ENCODE results near the gene KAT14.
"Not testable (repeated sequence)": the region's sequence is repeated elsewhere in the genome, so short reads cannot be mapped to it uniquely, and the experiment has no call there.

Gene KAT14

DNA sequence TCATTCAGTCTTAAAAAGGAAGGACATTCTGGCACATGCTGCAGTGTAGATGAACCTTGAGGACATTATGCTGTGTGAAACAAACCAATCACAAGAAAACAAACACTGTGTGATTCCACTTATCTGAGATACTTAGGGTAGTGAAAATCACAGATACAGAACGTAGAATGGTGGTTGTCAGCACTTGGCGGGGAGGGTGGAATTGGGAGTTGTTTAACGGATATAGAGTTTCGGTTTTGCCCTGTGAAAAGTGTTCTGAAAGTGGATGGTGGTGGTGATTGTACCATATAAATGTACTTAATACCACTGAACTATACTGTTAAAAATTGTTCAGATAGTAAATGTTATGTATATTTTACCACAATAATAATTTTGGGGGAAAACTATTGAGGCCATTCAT lies 18.4 kb downstream of the KAT14 start:
- DNase-seq: no peak

DNA sequence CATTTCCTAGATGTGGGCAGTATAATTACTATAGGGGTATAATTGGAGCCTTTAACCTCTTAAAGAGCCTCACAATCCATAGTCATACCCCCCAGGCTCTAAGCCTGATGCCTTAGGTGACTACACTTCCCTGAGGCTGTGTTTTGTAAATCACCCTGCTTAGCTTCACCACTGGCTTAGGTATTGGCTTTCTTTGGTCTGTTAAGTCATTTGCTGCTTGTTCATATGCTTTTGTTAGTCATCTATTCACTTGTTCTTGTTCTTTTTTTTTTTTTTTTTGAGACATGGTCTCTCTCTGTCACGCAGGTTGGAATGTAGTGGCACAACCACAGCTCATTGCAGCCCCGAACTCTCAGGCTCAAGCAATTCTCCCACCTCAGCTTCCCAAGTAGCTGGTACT lies 26.7 kb downstream of the KAT14 start:
- no peak for DNase-seq

DNA sequence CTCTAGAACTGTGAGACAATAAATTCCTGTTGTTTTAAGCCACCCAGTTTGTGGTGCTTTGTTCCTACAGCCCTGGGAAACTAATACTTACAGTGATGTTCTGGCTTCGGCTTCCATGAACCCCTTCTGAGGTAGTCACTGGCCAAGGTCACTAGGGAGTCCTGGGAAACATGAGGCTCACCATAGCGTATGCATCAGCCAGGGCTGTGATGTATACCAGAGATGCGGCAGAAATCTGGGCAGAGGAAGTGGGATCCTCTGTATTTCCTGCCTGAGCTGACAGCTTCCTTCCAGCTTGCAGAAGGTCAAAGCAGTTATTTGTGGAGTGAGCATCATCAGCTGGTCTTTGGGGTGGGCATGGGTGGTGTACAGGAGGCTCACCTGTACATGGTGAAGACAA lies 27.9 kb downstream of the KAT14 start:
- DNase-seq: no peak

DNA sequence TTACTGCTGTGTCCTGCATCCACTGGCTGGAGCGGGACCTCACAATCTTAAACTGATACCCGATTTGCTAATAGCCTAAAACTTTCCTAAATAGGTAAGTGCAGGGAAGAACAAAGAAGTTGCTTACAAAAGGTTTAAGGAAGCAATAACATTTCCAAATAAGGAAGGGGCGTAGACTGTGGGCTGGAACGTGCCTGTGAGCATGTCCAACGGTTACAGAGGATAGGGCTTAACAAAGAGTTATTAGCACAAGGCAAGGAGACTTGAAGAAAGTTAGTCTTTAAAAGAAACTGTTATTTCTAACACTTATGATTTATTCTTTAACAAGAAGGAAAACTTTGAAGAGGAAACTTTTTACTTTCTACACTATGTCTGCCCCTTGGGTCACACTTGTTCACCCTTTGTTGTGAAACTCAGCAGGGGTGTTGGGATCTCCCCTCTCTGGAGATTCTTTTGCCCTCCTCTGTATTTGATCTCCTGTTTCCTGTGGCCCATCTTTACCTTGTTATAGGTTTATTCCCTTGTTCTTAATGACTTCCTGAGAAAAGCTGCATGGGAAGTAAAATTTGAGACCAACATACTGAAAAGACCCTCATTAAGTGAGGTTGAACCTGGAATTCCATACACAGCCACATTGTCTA lies 28.7 kb downstream of the KAT14 start:
- no peak for DNase-seq

DNA sequence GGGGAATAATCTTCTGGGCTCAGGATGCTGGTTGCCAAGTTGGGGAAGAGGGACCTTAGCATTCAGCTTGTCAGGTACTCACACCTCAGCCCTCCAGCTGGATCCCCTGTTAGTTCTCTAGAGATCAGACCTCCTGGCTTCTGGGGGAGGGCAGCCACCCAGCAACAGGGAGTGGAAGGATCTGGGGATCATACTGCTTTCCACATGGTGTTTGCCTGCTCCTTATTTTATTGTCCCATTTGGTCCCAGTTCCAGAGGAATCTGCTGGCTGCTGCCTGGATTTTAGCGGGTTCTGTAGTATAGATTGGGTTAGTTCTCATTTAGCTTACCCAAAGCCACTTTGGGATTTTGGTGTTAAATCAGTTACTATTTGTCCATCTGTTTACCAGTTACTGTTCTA lies 29.3 kb downstream of the KAT14 start:
- no peak for DNase-seq

DNA sequence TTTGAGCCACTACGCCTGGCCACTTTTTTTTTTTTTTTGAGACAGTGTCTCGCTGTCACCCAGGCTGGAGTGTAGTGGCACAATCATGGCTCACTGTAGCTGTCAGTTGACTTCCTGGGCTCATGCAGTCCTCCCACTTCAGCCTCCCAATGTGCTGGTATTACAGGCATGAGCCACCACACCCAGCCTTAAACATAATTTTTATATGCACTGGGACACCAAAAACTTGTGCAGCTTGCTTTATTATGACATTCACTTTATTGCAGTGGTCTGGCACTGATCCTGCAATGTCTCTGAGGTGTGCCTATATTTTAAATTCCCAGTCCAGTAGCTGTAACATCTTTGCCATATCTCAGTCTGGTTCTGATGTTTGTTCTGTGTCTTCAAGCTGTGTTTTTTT lies 34.7 kb downstream of the KAT14 start:
- DNase-seq: no peak

DNA sequence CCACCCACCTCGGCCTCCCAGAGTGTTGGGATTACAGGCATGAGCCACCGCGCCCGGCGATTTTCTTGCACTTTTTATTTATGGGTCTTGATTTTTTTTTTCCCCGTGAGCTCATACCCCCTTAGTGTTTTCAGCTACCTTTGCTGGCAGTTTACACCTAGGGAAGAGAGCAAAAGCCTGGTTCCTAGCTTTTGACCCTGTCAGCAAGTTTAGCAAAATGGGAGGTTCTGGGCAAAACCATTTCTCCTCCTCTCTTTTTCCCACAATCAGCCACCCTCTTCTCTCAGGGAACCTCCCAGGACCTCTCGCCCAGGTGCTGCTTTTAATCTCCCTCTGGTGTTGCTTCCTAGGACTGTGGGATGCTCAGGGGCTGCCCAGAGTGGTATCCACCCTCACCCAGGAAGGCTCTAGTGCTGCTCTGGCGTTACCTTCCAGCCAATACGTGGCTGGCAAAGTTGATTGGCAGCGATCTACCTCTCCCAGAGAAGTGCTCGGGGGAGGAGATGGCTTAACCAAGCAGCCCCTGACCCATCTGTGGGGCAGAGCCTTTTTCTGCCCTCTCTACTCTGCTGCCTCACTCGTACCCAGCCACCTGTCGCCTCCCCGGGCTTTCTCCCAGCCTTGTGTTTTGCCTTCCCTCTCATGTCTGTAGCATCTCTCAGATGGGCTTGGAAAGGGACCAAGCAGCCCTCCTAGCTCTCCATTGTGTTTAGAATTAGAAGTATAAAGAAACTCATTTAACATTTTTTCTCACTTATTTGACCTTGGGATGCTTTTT lies 37.4 kb downstream of the KAT14 start:
- DNase-seq: no peak

DNA sequence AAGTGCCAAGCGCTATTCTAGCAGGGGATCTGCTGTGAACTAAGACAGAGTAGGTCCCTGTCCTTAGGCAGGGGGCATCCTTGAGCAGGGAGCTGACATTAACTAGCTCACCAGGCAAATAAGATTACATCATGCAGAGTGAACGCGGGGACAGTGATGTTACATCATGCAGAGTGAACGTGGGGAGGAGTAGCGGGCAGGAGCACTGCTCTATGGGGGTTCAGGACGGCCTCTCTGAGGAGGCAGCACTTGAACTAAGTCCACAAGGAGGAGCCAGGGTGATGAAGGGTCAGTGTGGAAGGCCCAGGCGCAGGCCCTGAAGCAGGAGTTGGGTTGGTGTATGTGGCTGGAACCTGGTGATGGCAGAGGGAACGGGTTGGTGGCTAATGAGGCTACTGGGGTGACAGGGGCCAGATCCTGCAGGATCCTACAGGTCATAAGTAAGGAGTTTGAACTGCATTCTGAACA lies 38.7 kb downstream of the KAT14 start:
- DNase-seq: no peak

DNA sequence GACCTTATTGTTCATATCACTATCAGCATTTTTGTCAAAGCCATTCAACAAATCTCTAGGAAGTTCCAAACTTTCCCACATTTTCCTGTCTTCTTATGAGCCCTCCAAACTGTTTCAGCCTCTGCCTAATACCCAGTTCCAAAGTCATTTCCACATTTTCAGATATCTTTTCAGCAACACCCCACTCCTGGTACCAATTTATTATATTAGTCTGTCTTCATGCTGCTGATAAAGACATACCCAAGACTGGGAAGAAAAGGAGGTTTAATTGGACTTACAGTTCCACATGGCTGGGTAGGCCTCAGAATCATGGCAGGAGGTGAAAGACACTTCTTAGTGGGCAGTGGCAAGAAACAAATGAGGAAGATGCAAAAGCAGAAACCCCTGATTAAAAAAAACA lies 42.7 kb downstream of the KAT14 start:
- DNase-seq: not testable (repeated sequence)

DNA sequence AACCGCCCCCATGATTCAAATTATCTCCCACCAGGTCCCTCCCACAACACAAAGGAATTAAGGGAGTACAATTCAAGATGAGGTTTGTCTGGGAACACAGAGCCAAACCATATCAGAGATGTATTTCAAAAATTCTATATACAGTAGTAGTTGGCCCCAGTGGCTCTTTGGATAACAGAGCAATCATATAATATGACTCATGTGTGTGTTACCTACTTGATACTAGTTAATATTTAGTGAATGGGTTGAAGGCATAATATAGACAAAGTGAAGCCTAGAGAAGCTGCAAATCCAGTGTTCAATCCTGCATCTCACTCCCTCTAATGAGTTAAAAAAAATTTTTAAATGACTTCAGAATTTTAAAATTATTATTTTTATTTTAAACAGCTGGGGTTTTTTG lies 43.2 kb downstream of the KAT14 start:
- DNase-seq: no peak

DNA sequence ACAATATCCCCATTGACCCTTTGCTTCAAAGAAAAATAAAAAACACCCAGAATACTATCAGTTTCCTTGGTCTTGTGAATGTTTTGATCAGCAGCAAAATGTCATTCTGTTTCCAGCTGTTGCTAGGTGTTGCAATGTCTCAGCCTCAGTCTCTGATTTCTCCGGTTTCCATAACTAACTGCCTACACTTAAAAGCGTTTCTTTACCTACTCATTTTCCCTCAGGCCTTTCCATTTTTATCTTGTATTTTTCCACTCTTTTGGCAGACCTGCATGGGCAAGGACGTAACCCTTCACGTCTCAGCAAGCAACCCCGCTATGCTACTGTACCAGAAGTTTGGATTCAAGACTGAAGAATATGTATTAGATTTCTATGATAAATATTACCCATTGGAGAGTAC lies 49.4 kb downstream of the KAT14 start:
- DNase-seq: no peak

DNA sequence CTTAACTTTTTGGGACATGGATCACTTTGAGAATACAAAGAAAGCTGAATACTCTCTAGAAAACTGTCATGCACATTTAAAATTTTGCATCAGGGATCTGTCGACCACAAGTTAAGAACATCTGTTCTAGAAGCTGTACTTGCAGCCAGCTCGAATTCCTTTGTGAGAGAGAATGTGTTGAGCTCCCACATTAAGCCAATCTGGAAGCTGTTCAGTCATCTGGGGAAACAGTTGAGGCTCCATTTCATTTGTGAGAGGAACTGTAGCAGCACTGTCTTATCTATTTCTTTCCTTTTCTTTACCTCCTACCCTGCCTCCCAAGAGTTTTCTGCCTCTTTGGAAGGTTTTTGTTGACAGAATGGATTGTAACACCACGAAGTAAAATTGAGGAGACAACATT lies 50.8 kb downstream of the KAT14 start:
- DNase-seq: no peak

DNA sequence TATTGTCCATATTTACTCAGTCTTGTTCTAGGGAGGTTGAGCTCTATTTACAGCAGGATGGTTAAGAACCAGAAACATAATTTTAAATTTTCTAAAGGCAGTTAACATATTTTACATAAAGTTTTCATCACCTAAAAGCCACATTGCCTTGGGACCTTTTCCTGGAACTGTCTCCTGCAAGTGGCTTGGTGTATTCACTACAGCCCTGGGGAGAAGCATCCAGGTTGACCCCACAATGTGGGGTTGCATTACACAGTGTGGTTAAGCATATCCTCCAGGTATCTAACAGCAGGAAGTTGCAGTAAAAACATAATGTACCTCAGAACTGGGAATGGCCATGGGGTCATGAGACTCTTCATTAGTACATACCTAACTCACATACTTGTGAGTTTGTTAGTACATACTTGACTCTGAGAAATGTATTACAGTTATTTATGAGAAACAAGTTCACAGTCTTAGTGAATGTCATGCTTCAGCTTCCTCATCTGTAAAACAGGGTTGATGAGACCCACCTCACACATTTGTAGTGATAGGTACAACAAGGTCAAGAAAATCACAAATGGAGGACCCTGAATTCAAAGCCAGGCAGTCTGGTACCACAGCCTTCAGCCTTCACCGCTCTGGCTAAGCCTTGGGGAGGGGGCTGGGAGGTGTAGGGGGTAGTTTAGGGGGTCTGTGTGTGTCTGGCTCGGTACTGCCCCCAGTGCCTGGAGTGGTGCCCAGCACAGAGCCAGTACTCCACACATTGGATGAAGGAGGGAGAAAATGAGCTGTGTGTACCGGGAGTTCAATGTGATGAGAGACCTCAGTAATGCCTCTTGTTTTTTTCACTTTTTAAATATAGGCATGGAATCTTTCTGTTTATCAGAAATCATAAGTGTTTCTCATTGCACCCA lies 52.9 kb downstream of the KAT14 start:
- DNase-seq: no peak

DNA sequence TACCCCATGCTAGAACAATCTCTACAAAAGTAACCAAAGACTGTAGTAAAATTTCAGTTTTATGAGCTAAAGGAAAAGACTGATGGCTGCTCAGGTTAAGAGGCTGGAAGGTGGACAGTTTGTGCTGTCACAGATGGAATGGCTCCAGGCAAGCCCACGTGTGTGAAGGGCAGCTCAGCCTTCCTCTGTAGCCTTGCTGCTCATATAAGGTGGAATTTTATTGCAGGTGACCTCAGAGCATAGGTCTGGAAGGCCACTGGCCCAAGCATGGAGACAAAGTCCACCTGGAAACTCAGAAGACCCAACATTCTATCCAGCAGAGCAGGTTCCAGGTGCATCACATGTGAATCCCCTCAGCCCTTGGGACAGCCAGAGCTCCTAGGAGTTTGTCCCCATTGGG lies 53.6 kb downstream of the KAT14 start:
- no peak for DNase-seq

DNA sequence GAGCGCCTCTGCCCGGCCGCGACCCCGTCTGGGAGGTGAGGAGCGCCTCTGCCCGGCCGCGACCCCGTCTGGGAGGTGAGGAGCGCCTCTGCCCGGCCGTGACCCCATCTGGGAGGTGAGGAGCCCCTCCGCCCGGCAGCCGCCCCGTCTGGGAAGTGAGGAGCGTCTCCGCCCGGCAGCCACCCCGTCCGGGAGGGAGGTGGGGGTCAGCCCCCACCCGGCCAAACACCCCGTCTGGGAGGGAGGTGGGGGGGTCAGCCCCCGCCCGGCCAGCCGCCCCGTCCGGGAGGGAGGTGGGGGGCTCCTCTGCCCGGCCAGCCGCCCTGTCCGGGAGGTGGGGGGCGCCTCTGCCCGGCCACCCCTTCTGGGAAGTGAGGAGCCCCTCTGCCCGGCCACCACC lies 56.8 kb downstream of the KAT14 start:
- not testable (repeated sequence) for DNase-seq

DNA sequence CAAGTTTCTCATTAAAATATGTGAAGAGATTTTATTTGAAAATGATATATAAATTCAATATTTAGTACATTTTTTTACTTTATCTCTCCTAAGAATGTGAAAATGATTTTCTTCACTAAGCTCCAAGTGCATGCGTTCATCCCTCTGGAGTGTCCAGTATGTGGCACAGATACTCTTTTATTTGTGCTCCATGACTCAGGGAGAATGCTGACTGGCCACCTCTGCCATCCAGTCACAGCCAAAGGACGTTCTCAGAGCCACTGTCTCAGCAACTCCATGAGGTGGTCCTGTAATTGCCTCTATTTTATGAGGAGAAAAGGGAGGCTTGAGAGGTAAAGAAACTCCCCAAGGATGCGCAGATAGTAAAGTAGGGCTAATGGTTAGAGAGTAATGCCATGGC lies 58.3 kb downstream of the KAT14 start:
- no peak for DNase-seq

DNA sequence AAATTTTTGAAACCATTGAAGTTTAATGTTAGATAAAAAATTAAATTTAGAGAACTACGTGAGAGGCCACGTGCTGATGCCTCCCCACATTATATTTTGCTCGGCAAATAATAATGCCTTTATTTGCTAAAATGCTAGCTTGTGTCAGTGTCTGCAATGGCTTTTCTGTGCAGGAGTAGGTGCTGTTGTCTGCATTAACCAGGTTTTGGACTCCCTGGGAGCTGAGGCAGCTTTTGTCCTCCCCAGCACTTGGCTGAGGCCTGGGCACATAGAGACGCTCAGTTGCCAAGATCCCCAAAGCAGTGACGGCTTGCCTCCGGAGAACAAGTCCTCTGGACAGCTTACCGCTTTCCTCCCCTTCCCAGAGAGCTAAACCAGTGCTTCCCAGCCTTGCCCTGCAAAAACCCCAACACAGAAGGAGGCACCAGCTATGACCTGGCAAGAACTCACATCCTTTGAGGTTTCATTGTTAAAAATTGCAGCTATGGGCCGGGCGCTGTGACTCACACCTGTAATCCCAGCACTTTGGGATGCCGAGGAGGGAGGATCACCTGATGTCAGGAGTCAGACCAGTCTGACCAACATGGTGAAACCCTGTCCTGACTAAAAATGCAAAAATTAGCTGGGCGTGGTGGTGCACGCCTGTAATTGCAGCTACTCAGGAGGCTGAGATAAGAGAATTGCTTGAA lies 59.9 kb downstream of the KAT14 start:
- no peak for DNase-seq

DNA sequence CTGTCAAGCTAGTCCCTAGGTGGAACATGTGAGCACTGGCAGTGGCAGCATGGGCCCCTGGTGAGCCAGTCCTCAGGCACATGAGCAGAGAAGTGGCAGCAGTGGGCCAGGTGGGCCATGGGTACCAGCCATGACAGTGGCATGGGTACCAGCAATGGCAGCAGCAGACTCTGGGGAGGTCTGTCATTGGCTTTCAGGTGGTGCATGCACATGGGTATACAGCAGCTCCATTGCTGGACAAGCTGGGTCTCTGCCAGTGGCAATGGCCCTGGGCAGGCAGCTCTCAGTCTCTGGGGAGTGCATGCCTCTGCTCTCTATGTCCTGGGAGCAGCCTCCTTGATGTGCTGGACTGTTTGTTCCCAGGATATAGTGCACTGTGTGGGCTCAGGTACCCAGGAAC lies 65.3 kb downstream of the KAT14 start:
- no peak for DNase-seq

DNA sequence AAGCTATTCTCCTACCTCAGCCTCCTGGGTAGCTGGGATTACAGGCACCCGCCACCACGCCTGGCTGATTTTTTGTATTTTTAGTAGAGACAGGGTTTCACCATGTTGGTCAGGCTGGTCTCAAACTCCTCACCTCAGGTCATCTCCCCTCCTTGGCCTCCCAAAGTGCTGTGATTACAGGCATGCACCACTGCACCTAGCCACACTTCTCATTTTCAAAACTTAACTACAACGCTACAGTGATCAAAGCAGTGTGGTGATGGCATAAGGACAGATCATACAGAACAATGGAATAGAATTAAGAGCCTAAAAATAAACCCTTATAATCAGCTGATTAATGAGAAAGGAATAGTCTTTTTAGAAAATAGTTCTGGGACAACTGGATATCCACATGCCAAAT lies 66.0 kb downstream of the KAT14 start:
- not testable (repeated sequence) for DNase-seq

DNA sequence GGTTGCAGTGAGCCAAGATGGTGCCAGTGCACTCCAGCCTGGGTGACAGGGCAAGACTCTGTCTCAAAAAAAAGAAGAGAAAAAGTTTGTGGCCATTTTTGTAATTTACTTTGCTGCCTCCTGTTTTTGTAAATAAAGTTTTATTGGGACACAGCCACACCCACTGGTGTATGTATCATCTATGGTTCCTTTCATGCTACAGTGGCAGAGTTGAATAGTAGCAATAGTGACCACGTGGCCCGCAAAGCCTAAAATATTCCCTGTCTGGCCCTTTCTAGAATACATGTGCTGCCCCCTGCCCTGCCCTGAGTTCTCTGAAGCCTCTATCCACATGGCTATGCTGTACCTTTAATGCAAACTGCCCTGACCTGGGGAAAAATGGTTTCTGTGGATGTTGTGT lies 75.3 kb downstream of the KAT14 start:
- no peak for DNase-seq

DNA sequence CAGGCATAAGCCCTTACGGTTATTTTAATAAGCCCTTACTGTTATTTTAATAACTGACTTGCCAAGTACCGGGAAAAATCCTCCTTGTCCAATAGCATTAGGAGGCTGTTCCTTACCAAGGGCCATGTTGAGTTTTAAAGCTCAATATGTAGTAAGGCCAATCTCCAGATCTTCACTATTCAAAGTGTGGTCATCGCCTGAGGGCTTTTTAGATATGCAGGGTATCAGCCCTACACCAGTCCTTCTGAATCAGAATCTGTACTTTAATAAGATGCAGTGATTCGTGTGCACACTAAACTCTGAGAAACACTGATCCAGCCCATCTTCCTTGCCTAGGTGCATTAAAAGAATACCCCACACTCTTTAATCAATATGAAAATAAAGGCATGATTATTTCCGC lies 77.9 kb downstream of the KAT14 start:
- no peak for DNase-seq

DNA sequence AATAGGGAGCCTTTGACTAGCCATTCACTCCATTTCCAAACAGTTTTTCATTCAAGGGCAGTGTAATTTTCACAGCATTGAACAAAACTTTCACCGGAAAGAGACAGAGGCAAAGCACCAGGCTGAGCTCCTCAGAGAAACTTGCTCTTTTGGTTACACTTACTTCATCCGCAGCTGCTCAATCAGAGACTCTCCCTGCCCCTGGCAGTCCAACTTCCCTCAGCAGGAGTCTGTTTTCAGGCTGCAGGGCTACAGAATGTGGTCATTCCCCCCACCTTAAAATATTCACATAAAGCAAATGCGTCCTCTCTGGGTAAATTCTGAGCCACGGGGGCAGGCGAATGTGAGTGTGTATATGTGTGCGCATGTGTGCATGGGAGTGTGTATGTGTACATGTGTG lies 80.6 kb downstream of the KAT14 start:
- DNase-seq: no peak

DNA sequence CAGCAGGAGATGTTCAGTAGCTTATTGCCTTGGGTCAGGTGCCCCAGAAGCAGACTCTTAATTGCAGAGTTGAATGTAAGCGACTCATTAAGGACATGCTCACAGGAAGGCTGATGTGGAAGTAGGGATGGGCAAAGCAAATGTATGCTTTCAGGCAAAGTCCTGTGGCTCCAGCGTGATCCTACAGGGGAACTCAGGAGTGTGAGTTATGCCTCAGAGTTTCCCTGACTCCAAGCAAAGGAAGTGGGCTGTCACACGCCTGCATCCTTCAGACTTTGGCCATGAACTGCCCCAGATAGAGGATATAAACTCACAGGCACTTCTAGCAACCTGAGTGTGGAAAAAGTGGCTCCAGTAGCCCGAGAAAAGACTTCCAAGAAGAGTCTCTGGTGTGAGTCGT lies 85.7 kb downstream of the KAT14 start:
- DNase-seq: no peak
